Glutamatergic neuron (in vitro differentiated cells): Measurements from ENCODE around the gene NOBOX. TPM values are rescaled to one million over a fixed set of nuclear protein-coding genes. Genes with fewer than 3 reads are reported as not detected.
"Not testable (repeated sequence)": the region's sequence is repeated elsewhere in the genome, so short reads cannot be mapped to it uniquely, and the experiment has no call there.

ENCODE experiments used
- DNase-seq: peaks from one replicate; pipeline ENCODE4 v3.0.0; 2022
- H3K27ac Mint-ChIP-seq: one replicate; pipeline ENCODE4 v1.8.0; 2020; ENCODE audit warnings: mild to moderate bottlenecking, mixed read lengths, inconsistent platforms; ENCODE audit not compliant: unreplicated experiment
- H3K27me3 Mint-ChIP-seq: one replicate; pipeline ENCODE4 v1.8.0; 2020; ENCODE audit warnings: mild to moderate bottlenecking, moderate library complexity, mixed read lengths, inconsistent platforms; ENCODE audit not compliant: unreplicated experiment
- H3K36me3 Mint-ChIP-seq: one replicate; pipeline ENCODE4 v1.8.0; 2020; ENCODE audit warnings: mild to moderate bottlenecking, mixed read lengths, inconsistent platforms; ENCODE audit not compliant: unreplicated experiment
- H3K4me1 Mint-ChIP-seq: one replicate; pipeline ENCODE4 v1.8.0; 2020; ENCODE audit warnings: mild to moderate bottlenecking, low read depth, mixed read lengths, inconsistent platforms; ENCODE audit not compliant: unreplicated experiment
- H3K4me3 Mint-ChIP-seq: one replicate; pipeline ENCODE4 v1.8.0; 2020; ENCODE audit warnings: mild to moderate bottlenecking, mixed read lengths, inconsistent platforms; ENCODE audit not compliant: unreplicated experiment
- H3K9me3 Mint-ChIP-seq: one replicate; pipeline ENCODE4 v1.8.0; 2020; ENCODE audit warnings: mild to moderate bottlenecking, moderate library complexity, mixed read lengths, inconsistent platforms; ENCODE audit not compliant: unreplicated experiment
- CTCF ChIP-seq: fragments of 200-600 bp; sonication (generic); IDR thresholded peaks from one replicate; pipeline ENCODE4 v1.5.0; 2021; ENCODE audit not compliant: partially characterized antibody, unreplicated experiment
- total RNA-seq: library from RNA; stranded (reverse); fragmentation: NEBNext Ultra II Directional; extraction: Animal tissue kit (Norgen Biotek cat#: 25700); gene quantifications from one replicate; pipeline ENCODE4 v1.2.1, GENCODE V29; 2021; ENCODE audit not compliant: unreplicated experiment

The NOBOX gene
- total RNA-seq, 1 donor from 2014 or later, result not detected

DNA sequence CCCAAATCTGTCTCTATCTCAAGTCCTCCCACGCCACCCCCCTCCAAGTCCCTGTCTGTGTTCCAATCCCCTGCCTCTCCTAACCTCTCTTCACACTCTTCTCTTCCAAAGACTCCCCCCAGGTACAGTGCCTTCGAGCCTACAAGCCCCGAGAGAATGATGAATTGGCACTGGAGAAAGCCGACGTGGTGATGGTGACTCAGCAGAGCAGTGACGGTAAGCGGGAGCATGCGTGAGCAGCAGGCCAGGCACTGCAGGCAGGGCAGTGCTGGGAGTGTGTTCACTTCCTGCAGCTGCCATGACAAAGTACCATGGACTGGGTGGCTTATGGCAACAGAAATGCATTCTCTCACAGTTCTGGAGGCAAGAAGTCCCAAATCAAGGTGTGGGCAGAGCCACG, 24.8 kb downstream of the NOBOX start:
- Mint-ChIP-seq H3K9me3 (no peaks in the 10 kb centered on the region), H3K4me3 (no peak overlapping the region), H3K4me1 (no peaks in the 10 kb centered on the region), H3K36me3 (no peaks in the 10 kb centered on the region), H3K27me3 (no peaks in the 10 kb centered on the region), H3K27ac (no peak overlapping the region)
- DNase-seq, result no peak
- TF ChIP-seq CTCF, result no peak

GRCh38 chr7:144369221-144369620, 34.3 kb downstream of the NOBOX start:
- H3K27me3 Mint-ChIP-seq, H3K4me1 Mint-ChIP-seq, H3K27ac Mint-ChIP-seq, H3K36me3 Mint-ChIP-seq, H3K9me3 Mint-ChIP-seq, DNase-seq, H3K4me3 Mint-ChIP-seq: not testable (repeated sequence)

DNA sequence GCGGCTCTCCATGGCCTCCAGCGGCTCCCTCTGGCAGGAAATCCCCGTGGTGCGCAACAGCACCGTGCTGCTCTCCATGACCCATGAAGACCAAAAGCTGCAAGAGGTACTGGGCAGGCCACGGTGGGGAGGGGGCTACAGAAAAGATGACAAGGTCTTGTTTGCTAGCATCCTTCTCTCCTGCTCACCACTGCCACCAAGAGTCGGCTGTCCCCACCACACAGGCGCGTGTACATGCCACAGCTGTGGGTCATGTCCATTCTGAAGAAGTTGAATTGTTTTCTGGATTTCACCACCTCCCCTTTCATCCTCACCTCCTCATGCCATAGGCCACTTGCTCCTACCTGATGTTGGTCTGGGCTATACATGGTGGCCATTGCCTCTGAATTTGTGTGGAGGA, 36.2 kb downstream of the NOBOX start:
- not testable (repeated sequence) for DNase-seq, H3K27me3 Mint-ChIP-seq, H3K9me3 Mint-ChIP-seq, H3K4me1 Mint-ChIP-seq, H3K27ac Mint-ChIP-seq, H3K4me3 Mint-ChIP-seq, H3K36me3 Mint-ChIP-seq

DNA sequence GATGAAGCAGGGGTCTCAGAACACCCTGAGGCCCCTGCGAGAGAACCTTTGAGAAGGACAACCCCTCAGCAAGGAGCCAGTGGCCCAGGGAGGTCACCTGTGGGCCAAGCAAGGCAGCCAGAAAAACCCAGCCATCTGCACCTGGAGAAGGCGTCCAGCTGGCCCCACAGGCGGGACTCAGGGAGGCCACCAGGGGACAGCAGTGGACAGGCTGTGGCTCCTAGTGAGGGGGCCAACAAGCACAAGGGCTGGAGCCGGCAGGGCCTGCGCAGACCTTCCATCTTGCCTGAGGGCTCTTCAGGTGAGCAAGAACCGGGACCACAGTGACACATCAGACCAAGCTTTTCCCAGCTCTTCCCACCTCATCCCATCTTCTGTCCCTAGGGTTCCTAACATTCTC, 38.0 kb downstream of the NOBOX start:
- H3K4me1 Mint-ChIP-seq, H3K27me3 Mint-ChIP-seq, H3K9me3 Mint-ChIP-seq, H3K36me3 Mint-ChIP-seq, H3K4me3 Mint-ChIP-seq, DNase-seq, H3K27ac Mint-ChIP-seq: not testable (repeated sequence)

DNA sequence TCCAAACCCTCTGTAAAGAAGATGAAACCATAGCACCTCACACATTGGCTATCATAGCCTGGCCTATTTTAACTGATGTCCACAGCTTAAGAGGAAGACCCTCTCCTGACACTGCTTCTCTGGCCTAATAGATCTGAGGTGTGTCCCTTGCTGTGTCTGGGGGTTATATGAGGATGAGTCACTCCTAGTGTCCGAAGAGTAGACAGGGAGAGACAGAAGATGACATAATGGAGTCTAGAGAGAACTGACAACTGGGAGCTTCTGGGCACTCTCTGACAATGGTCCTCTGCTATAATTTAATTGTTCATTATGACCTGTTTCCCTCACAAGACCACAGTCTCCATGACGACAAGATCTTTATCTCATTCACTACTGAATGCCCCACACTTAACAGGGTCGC, 41.4 kb downstream of the NOBOX start:
- H3K9me3 Mint-ChIP-seq, H3K4me1 Mint-ChIP-seq, H3K27me3 Mint-ChIP-seq, H3K36me3 Mint-ChIP-seq, H3K4me3 Mint-ChIP-seq, H3K27ac Mint-ChIP-seq, DNase-seq: not testable (repeated sequence)

GRCh38 chr7:144356860-144357259, 46.6 kb downstream of the NOBOX start:
- DNase-seq, H3K4me3 Mint-ChIP-seq, H3K27ac Mint-ChIP-seq, H3K4me1 Mint-ChIP-seq, H3K36me3 Mint-ChIP-seq, H3K9me3 Mint-ChIP-seq, H3K27me3 Mint-ChIP-seq: not testable (repeated sequence)

GRCh38 chr7:144356185-144356584, 47.3 kb downstream of the NOBOX start:
- not testable (repeated sequence) for H3K27me3 Mint-ChIP-seq, H3K27ac Mint-ChIP-seq, H3K9me3 Mint-ChIP-seq, H3K36me3 Mint-ChIP-seq, H3K4me1 Mint-ChIP-seq, H3K4me3 Mint-ChIP-seq, DNase-seq

DNA sequence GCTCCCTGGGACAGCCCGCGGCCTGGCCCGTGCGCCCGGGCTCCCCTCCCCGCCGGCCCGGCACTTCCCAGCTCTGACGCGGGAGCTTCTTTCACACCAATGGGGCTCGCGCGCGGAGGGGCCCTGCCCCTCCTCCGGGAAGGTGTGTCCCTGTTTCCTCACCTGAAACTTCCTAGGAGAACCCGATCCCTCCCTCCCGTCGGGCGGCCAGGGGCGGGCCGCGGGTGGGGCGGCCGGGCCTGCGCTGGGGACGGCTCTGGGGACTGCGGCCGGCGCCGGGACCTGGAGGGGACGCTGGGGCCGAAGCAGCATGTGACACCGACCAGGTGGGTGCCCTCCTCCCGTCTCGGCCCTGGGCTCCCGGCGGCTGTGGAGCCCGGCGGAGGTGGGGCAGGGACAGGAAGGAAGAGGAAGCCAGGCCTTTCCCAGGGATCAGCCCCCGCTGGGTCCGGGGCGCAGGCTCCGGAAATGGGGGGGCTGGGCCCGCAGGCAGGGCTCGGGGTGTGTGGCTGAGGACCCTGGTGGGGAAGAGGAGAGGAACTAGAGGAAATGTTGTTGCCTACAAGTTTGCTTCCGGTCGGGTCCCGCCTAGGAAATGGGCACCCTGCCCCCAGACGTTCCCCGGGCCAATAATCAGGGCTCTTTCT, 48.2 kb downstream of the NOBOX start, which contains the start of gene ARHGEF5:
TSS of gene ARHGEF5 (plus strand) at position 227 of the 647 bp plus-strand sequence. CDS start 7,268 bp downstream, outside the sequence.
- not testable (repeated sequence) for H3K4me1 Mint-ChIP-seq, H3K27me3 Mint-ChIP-seq, DNase-seq, H3K36me3 Mint-ChIP-seq, H3K9me3 Mint-ChIP-seq
- H3K27ac Mint-ChIP-seq, result peak within 1 kb of the TSS; percentile 67
- peak within 1 kb of the TSS; percentile 90 for H3K4me3 Mint-ChIP-seq

GRCh38 chr7:144351667-144352066, 51.8 kb downstream of the NOBOX start:
- H3K4me3 Mint-ChIP-seq, H3K4me1 Mint-ChIP-seq, H3K27ac Mint-ChIP-seq, DNase-seq, H3K36me3 Mint-ChIP-seq, H3K27me3 Mint-ChIP-seq, H3K9me3 Mint-ChIP-seq: not testable (repeated sequence)

GRCh38 chr7:144348625-144349024, 54.9 kb downstream of the NOBOX start:
- not testable (repeated sequence) for H3K4me1 Mint-ChIP-seq, H3K36me3 Mint-ChIP-seq, H3K4me3 Mint-ChIP-seq, H3K27me3 Mint-ChIP-seq, H3K9me3 Mint-ChIP-seq, H3K27ac Mint-ChIP-seq, DNase-seq
